K562 (cell line): ENCODE results near the gene PSMA5. TPM values are rescaled to one million over a fixed set of nuclear protein-coding genes. Genes with fewer than 3 reads are reported as not detected.

ENCODE experiments used
- MCM3 ChIP-seq: fragments of 450-650 bp; IDR thresholded peaks from 2 replicates; pipeline ENCODE4 v1.6.1; 2016
- MEF2A ChIP-seq: IDR thresholded peaks from 2 replicates; pipeline ENCODE4 v1.6.1; 2011; ENCODE audit warnings: low read depth, mild to moderate bottlenecking, low read length, moderate library complexity; ENCODE audit not compliant: control insufficient read depth
- NRF1 ChIP-seq, 2 experiments: fragments of 450-650 bp; IDR thresholded peaks in 1 of 2; conservative IDR thresholded peaks in 1 of 2; 2 replicates each; pipeline ENCODE4 v1.6.1; 2014; ENCODE audit warnings: mild to moderate bottlenecking in 2 of 2
- POLR2B ChIP-seq: fragments of 450-650 bp; IDR thresholded peaks from 2 replicates; pipeline ENCODE4 v1.6.1; 2018; ENCODE audit warnings: low read depth; ENCODE audit not compliant: partially characterized antibody
- polyA plus RNA-seq, 8 experiments: library from polyadenylated mRNA; depleted of rRNA in 4 of 8; stranded (reverse) in 5 of 8; unstranded in 3 of 8; fragments of >200 nt; fragmentation: Nextera tagmentation in 2 of 8; fragmentation: Illumina TruSeq in 1 of 8; extraction: Ambion mirVana in 2 of 8; extraction: Trizol in 1 of 8; gene quantifications; 2 replicates each; pipeline versions ENCODE4 v1.2.1 to v1.2.3, GENCODE V29; 2011 to 2014; ENCODE audit warnings: inconsistent platforms in 1 of 8, missing spikeins in 1 of 8
- total RNA-seq, 7 experiments: library from RNA; depleted of rRNA in 6 of 7; stranded (reverse); fragments of >200 nt in 6 of 7; fragmentation: Illumina TruSeq in 2 of 7; extraction: Trizol in 2 of 7; gene quantifications; 2 replicates each; pipeline versions ENCODE4 v1.2.1 to v1.2.3, GENCODE V29; 2011 to 2021; ENCODE audit warnings: low replicate concordance in 1 of 7
- TF ChIP-seq, protein P1 (sequence below): sonication (generic); formaldehyde crosslinking; IDR thresholded peaks from 2 replicates; pipeline ENCODE4 v1.8.0; 2023; ENCODE audit warnings: missing genetic modification reagents, mild to moderate bottlenecking, borderline replicate concordance
- TF ChIP-seq, protein P2 (sequence below), 2 experiments: fragments of 450-650 bp in 1 of 2; IDR thresholded peaks; 2 replicates each; pipeline ENCODE4 v1.6.1; 2011 to 2017; ENCODE audit warnings: low read depth in 2 of 2, antibody characterized with exemption in 1 of 2, borderline replicate concordance in 1 of 2, low read length in 1 of 2, mild to moderate bottlenecking in 1 of 2, mixed read lengths in 1 of 2; ENCODE audit not compliant: control insufficient read depth in 1 of 2
- TF ChIP-seq, protein P3 (sequence below): fragments of 250-450 bp; sonication (Bioruptor Pico); IDR thresholded peaks from 2 replicates; pipeline ENCODE4 v1.4.0; 2020
- TF ChIP-seq, protein P4 (sequence below): fragments of 250-450 bp; sonication (Bioruptor Pico); IDR thresholded peaks from 2 replicates; pipeline ENCODE4 v1.5.0; 2022; ENCODE audit warnings: mild to moderate bottlenecking

Gene PSMA5
- total and polyA plus RNA-seq, 9 of the 15 experiments (the other 6 are each of a cell fraction or from before 2014, with no cell fraction given): 82.6 to 542 (median 287) TPM

DNA sequence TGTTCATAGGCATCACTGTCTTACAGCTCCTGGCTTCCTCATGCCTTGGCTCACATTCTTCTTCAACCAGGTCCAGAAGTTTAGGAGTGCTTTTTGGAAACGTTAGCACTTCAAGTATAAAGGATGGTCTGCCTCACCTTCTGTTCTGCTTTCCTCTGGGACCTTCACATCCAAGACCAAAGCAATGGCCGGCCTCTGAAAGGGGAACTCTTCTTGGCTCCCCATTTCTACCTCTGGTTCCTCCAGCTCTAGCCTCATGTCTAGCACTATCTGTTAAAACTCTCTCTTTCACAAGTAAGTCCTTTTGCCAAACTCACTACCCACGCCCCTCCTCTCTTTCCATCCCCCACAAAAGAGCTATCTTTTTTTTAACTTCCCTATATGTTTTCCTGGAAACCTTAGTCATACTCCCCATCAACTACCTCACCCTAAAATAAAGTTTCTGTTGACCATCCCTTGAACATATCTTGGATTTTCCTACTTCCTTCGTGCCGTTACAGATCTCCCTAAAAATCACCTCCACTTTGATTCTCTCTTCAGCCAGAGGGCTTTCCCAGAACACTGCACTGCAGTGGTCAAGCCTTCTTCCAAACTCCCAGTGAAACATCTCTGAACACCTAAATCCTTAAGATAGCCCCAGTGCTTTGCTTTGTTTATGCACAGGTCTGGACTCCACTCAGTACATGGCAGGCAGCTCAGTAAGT is 36.5 kb downstream of the PSMA5 start (continued):
- TF ChIP-seq, protein P1, sequence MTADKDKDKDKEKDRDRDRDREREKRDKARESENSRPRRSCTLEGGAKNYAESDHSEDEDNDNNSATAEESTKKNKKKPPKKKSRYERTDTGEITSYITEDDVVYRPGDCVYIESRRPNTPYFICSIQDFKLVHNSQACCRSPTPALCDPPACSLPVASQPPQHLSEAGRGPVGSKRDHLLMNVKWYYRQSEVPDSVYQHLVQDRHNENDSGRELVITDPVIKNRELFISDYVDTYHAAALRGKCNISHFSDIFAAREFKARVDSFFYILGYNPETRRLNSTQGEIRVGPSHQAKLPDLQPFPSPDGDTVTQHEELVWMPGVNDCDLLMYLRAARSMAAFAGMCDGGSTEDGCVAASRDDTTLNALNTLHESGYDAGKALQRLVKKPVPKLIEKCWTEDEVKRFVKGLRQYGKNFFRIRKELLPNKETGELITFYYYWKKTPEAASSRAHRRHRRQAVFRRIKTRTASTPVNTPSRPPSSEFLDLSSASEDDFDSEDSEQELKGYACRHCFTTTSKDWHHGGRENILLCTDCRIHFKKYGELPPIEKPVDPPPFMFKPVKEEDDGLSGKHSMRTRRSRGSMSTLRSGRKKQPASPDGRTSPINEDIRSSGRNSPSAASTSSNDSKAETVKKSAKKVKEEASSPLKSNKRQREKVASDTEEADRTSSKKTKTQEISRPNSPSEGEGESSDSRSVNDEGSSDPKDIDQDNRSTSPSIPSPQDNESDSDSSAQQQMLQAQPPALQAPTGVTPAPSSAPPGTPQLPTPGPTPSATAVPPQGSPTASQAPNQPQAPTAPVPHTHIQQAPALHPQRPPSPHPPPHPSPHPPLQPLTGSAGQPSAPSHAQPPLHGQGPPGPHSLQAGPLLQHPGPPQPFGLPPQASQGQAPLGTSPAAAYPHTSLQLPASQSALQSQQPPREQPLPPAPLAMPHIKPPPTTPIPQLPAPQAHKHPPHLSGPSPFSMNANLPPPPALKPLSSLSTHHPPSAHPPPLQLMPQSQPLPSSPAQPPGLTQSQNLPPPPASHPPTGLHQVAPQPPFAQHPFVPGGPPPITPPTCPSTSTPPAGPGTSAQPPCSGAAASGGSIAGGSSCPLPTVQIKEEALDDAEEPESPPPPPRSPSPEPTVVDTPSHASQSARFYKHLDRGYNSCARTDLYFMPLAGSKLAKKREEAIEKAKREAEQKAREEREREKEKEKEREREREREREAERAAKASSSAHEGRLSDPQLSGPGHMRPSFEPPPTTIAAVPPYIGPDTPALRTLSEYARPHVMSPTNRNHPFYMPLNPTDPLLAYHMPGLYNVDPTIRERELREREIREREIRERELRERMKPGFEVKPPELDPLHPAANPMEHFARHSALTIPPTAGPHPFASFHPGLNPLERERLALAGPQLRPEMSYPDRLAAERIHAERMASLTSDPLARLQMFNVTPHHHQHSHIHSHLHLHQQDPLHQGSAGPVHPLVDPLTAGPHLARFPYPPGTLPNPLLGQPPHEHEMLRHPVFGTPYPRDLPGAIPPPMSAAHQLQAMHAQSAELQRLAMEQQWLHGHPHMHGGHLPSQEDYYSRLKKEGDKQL: no peak
- TF ChIP-seq, protein P2, sequence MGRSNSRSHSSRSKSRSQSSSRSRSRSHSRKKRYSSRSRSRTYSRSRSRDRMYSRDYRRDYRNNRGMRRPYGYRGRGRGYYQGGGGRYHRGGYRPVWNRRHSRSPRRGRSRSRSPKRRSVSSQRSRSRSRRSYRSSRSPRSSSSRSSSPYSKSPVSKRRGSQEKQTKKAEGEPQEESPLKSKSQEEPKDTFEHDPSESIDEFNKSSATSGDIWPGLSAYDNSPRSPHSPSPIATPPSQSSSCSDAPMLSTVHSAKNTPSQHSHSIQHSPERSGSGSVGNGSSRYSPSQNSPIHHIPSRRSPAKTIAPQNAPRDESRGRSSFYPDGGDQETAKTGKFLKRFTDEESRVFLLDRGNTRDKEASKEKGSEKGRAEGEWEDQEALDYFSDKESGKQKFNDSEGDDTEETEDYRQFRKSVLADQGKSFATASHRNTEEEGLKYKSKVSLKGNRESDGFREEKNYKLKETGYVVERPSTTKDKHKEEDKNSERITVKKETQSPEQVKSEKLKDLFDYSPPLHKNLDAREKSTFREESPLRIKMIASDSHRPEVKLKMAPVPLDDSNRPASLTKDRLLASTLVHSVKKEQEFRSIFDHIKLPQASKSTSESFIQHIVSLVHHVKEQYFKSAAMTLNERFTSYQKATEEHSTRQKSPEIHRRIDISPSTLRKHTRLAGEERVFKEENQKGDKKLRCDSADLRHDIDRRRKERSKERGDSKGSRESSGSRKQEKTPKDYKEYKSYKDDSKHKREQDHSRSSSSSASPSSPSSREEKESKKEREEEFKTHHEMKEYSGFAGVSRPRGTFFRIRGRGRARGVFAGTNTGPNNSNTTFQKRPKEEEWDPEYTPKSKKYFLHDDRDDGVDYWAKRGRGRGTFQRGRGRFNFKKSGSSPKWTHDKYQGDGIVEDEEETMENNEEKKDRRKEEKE (IDR thresholded peaks at IDR 0.05; ENCODE audit: borderline replicate concordance in 1 of 2, control insufficient read depth in 1 of 2, low read depth in 2 of 2, low read length in 1 of 2): no peak
- TF ChIP-seq NRF1 (conservative IDR thresholded peaks at IDR 0.05 in 1 of 2, IDR thresholded peaks at IDR 0.05 in 1 of 2) (no peak; a peak in 1 of 4 replicates), POLR2B (peak; percentile 92), MEF2A (0 out of 2 replicates have a peak, but pooled peaks have one; percentile 27), MCM3 (no peak)
- TF ChIP-seq, protein P3, sequence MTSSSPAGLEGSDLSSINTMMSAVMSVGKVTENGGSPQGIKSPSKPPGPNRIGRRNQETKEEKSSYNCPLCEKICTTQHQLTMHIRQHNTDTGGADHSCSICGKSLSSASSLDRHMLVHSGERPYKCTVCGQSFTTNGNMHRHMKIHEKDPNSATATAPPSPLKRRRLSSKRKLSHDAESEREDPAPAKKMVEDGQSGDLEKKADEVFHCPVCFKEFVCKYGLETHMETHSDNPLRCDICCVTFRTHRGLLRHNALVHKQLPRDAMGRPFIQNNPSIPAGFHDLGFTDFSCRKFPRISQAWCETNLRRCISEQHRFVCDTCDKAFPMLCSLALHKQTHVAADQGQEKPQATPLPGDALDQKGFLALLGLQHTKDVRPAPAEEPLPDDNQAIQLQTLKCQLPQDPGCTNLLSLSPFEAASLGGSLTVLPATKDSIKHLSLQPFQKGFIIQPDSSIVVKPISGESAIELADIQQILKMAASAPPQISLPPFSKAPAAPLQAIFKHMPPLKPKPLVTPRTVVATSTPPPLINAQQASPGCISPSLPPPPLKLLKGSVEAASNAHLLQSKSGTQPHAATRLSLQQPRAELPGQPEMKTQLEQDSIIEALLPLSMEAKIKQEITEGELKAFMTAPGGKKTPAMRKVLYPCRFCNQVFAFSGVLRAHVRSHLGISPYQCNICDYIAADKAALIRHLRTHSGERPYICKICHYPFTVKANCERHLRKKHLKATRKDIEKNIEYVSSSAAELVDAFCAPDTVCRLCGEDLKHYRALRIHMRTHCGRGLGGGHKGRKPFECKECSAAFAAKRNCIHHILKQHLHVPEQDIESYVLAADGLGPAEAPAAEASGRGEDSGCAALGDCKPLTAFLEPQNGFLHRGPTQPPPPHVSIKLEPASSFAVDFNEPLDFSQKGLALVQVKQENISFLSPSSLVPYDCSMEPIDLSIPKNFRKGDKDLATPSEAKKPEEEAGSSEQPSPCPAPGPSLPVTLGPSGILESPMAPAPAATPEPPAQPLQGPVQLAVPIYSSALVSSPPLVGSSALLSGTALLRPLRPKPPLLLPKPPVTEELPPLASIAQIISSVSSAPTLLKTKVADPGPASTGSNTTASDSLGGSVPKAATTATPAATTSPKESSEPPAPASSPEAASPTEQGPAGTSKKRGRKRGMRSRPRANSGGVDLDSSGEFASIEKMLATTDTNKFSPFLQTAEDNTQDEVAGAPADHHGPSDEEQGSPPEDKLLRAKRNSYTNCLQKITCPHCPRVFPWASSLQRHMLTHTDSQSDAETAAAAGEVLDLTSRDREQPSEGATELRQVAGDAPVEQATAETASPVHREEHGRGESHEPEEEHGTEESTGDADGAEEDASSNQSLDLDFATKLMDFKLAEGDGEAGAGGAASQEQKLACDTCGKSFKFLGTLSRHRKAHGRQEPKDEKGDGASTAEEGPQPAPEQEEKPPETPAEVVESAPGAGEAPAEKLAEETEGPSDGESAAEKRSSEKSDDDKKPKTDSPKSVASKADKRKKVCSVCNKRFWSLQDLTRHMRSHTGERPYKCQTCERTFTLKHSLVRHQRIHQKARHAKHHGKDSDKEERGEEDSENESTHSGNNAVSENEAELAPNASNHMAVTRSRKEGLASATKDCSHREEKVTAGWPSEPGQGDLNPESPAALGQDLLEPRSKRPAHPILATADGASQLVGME (CRISPR knock-in tag): no peak
- TF ChIP-seq, protein P4, sequence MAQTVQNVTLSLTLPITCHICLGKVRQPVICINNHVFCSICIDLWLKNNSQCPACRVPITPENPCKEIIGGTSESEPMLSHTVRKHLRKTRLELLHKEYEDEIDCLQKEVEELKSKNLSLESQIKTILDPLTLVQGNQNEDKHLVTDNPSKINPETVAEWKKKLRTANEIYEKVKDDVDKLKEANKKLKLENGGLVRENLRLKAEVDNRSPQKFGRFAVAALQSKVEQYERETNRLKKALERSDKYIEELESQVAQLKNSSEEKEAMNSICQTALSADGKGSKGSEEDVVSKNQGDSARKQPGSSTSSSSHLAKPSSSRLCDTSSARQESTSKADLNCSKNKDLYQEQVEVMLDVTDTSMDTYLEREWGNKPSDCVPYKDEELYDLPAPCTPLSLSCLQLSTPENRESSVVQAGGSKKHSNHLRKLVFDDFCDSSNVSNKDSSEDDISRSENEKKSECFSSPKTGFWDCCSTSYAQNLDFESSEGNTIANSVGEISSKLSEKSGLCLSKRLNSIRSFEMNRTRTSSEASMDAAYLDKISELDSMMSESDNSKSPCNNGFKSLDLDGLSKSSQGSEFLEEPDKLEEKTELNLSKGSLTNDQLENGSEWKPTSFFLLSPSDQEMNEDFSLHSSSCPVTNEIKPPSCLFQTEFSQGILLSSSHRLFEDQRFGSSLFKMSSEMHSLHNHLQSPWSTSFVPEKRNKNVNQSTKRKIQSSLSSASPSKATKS: no peak
